Osteocyte (in vitro differentiated cells): ENCODE results near the gene CD86. TPM values are rescaled to one million over a fixed set of nuclear protein-coding genes. Genes with fewer than 3 reads are reported as not detected.

ENCODE experiments used
- DNase-seq: peaks from one replicate; pipeline ENCODE4 v3.0.0; 2021; ENCODE audit warnings: mixed read lengths; ENCODE audit not compliant: unreplicated experiment; ENCODE audit errors: extremely low spot score
- H3K27ac Mint-ChIP-seq: one replicate; pipeline ENCODE4 v1.8.0; 2021; ENCODE audit warnings: mild to moderate bottlenecking, mixed read lengths; ENCODE audit not compliant: unreplicated experiment
- H3K27me3 Mint-ChIP-seq: one replicate; pipeline ENCODE4 v1.8.0; 2021; ENCODE audit warnings: mixed read lengths; ENCODE audit not compliant: unreplicated experiment
- H3K36me3 Mint-ChIP-seq: one replicate; pipeline ENCODE4 v1.8.0; 2021; ENCODE audit warnings: mixed read lengths; ENCODE audit not compliant: unreplicated experiment
- H3K4me1 Mint-ChIP-seq: one replicate; pipeline ENCODE4 v1.8.0; 2021; ENCODE audit warnings: mixed read lengths; ENCODE audit not compliant: unreplicated experiment
- H3K4me3 Mint-ChIP-seq: one replicate; pipeline ENCODE4 v1.8.0; 2021; ENCODE audit warnings: mild to moderate bottlenecking, moderate library complexity, mixed read lengths; ENCODE audit not compliant: unreplicated experiment
- H3K9me3 Mint-ChIP-seq: one replicate; pipeline ENCODE4 v1.8.0; 2021; ENCODE audit warnings: mixed read lengths; ENCODE audit not compliant: unreplicated experiment
- CTCF ChIP-seq: fragments of 200-600 bp; sonication (generic); IDR thresholded peaks from 2 replicates; pipeline ENCODE4 v1.5.0; 2021; ENCODE audit warnings: antibody characterized with exemption, mild to moderate bottlenecking, moderate library complexity
- total RNA-seq: library from RNA; stranded (reverse); gene quantifications from 2 replicates; pipeline ENCODE4 v1.2.1, GENCODE V29; 2021

CD86 gene
- total RNA-seq, 1 donor from 2014 or later, result not detected

- H3K4me3 Mint-ChIP-seq, result no peak within 1 kb of the TSS
Measured at GRCh38 chr3:122021811-122022401, 33.3 kb upstream of the CD86 start, which contains the start of gene ILDR1. TSS of gene ILDR1 (minus strand) at chr3:122022247. CDS start at chr3:122022077, 170 bp downstream.

GRCh38 chr3:122023335-122023910, 31.7 kb upstream of the CD86 start:
- DNase-seq, result no peak
- Mint-ChIP-seq H3K27me3 (peaks cover 30% of the 10 kb centered on the region), H3K4me3 (no peak overlapping the region), H3K4me1 (peaks cover 1% of the 10 kb centered on the region), H3K36me3 (no peaks in the 10 kb centered on the region), H3K27ac (no peak overlapping the region), H3K9me3 (no peaks in the 10 kb centered on the region)
- TF ChIP-seq CTCF, result no peak

More at GRCh38 chr3:122021811-122022401, 33.3 kb upstream of the CD86 start, which contains the start of gene ILDR1:
- TF ChIP-seq CTCF, result no peak
- Mint-ChIP-seq H3K36me3 (no peaks in the 10 kb centered on the region), H3K27me3 (peaks cover 31% of the 10 kb centered on the region), H3K9me3 (no peaks in the 10 kb centered on the region), H3K27ac (no peak within 1 kb of the TSS), H3K4me1 (peaks cover 1% of the 10 kb centered on the region)
- DNase-seq, result no peak

DNA sequence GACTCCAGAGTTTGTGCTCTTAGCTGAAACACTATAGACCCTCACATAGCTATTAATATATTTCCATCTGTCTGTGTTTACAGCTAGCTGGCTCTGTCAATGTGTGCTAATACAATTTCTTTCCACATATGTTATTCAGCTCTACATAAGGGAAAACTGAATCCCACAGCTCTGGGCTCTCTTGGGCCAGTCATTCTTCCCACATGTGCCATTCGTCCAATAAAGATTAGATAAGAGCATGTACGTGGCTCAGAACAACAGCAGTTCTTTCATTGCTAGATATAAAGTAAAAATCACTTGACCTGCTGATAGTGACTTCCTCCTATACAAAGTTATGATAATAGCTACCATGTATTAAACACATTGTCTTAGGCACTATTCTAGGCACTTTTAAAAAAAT, 30.4 kb upstream of the CD86 start:
- Mint-ChIP-seq H3K27me3 (peaks cover 26% of the 10 kb centered on the region), H3K4me1 (peaks cover 1% of the 10 kb centered on the region), H3K9me3 (no peaks in the 10 kb centered on the region), H3K36me3 (no peaks in the 10 kb centered on the region), H3K27ac (no peak overlapping the region), H3K4me3 (no peak overlapping the region)
- no peak for DNase-seq
- no peak for TF ChIP-seq CTCF

DNA sequence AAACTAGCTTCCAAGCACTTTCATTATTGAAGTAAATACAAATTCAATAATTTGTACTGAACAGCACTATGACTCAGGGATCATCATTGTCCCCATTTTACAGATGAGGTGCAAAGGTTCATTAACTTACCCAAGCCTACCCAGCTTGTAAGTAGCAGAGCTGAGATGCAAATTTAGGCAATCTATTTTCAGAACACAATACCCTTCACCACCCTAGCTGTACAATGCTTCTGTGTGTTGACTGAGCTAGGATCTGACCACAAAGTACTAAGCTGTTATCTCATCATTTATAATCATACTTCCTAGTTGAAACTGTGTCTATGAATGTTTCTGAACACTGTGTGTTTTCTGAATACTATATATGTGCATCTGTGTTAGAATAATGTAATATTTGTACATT, 29.9 kb upstream of the CD86 start:
- no peaks in the 10 kb centered on the region for H3K9me3 Mint-ChIP-seq
- peaks cover 1% of the 10 kb centered on the region for H3K4me1 Mint-ChIP-seq
- H3K36me3 Mint-ChIP-seq, result no peaks in the 10 kb centered on the region

More for the DNA sequence above, 29.9 kb upstream of the CD86 start:
- DNase-seq, result no peak
- Mint-ChIP-seq H3K27me3 (peaks cover 21% of the 10 kb centered on the region), H3K27ac (no peak overlapping the region), H3K4me3 (no peak overlapping the region)
- no peak for TF ChIP-seq CTCF
